AG09319 (cell line): ENCODE data around the gene DOCK10.

Experiments used
- DNase-seq: peaks from one replicate; pipeline ENCODE4 v3.0.0-alpha.2; 2010; ENCODE audit warnings: low read depth; ENCODE audit errors: extremely low read depth
- CTCF ChIP-seq: IDR thresholded peaks from 2 replicates; pipeline ENCODE4 v1.5.1; 2011; ENCODE audit warnings: low read depth, mild to moderate bottlenecking, inconsistent platforms, low read length, moderate library complexity

The DOCK10 gene

GRCh38 chr2:224956706-224957105 is 85.6 kb downstream of the DOCK10 start:
- TF ChIP-seq CTCF = no peak
- no peak for DNase-seq

- no peak for DNase-seq
- no peak for TF ChIP-seq CTCF
Observed at GRCh38 chr2:224954980-224955379, 87.3 kb downstream of the DOCK10 start.

- no peak for DNase-seq
- TF ChIP-seq CTCF = no peak
Observed at GRCh38 chr2:224952936-224953657, 89.2 kb downstream of the DOCK10 start.

GRCh38 chr2:224951723-224952481 is 90.4 kb downstream of the DOCK10 start:
- no peak for TF ChIP-seq CTCF
- DNase-seq = no peak

GRCh38 chr2:224948859-224949258 is 93.4 kb downstream of the DOCK10 start:
- no peak for TF ChIP-seq CTCF
- no peak for DNase-seq

- no peak for DNase-seq
- no peak for TF ChIP-seq CTCF
Observed at GRCh38 chr2:224948005-224948404, 94.3 kb downstream of the DOCK10 start.

- no peak for TF ChIP-seq CTCF
- no peak for DNase-seq
Observed at GRCh38 chr2:224947566-224947965, 94.7 kb downstream of the DOCK10 start.
